Measurements from ENCODE around the gene MALL.

DNA sequence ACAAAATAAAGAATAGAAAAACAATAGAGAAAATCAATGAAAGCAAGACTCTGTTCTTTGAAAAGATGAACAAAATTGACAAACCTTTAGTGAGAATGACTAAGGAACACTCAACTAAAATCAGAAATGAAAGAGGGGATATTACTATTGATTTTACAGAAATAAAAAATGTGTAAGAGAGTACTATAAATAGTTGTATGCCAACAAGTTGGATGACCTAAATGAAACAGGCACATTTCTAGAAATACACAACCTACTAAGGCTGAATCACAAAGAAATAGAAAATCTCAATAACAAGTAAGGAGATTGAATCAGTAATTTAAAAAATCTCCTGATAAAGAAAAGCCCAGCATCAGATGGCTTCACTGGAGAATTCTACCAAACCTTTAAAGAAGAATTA, 18.4 kb upstream of the MALL start:
- TF ChIP-seq, protein P1, sequence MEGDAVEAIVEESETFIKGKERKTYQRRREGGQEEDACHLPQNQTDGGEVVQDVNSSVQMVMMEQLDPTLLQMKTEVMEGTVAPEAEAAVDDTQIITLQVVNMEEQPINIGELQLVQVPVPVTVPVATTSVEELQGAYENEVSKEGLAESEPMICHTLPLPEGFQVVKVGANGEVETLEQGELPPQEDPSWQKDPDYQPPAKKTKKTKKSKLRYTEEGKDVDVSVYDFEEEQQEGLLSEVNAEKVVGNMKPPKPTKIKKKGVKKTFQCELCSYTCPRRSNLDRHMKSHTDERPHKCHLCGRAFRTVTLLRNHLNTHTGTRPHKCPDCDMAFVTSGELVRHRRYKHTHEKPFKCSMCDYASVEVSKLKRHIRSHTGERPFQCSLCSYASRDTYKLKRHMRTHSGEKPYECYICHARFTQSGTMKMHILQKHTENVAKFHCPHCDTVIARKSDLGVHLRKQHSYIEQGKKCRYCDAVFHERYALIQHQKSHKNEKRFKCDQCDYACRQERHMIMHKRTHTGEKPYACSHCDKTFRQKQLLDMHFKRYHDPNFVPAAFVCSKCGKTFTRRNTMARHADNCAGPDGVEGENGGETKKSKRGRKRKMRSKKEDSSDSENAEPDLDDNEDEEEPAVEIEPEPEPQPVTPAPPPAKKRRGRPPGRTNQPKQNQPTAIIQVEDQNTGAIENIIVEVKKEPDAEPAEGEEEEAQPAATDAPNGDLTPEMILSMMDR (IDR thresholded peaks at IDR 0.05) = no peak
- no peak for TF ChIP-seq EZH2 (IDR thresholded peaks at IDR 0.05)
- TF ChIP-seq EZH2phosphoT487 (IDR thresholded peaks at IDR 0.05) = no peak

Data from neural progenitor cell (in vitro differentiated cells).